GM18498 (cell line): ENCODE results near the gene CERS2.
"Not testable (repeated sequence)": the region's sequence is repeated elsewhere in the genome, so short reads cannot be mapped to it uniquely, and the experiment has no call there.

Experiments
- ATAC-seq: cut with Tn5 transposase; IDR thresholded peaks from one replicate; pipeline ENCODE4 v1.9.1; 2021; ENCODE audit warnings: mild to moderate bottlenecking, moderate library complexity; ENCODE audit not compliant: unreplicated experiment

Gene CERS2

DNA sequence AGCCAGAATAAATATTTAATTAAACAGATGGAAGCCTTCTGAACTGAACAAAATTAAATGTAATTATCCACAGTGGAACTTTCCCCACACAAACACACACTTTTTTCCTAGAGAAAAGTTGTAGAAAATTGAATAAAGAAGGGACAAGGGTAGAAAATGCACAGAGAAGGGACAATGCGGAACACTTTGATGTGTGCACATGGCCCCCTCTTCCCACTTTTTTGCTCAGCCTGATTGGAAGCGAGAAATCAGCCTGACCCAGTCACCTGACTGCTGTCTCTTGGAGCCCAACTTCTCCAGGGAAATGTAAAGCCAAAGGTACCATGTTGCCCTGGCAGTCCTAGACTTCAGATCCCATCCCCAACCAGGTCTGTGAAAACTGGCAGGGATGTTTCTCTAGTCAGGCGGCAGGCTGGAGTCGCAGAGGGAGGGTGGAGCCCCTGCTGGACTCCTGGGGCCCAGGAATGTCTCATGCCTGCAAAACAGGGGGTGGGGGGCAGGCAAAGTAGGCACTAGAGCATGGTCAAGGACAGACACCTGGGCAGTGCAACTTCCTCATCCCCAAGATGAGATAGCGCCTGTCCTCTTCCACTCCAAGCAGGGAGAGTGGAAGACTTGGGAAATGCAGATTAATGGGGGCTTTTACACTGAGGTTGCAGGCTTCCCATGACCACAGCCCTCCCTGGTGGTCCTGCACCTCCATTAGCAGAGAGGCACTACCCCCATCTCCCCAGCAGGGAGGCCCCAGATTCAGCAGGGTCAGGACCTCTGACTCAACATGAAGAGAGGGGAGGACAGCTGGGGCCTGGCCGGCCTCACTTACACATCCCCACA, 2.8 kb downstream of the CERS2 start:
- ATAC-seq: no peak

DNA sequence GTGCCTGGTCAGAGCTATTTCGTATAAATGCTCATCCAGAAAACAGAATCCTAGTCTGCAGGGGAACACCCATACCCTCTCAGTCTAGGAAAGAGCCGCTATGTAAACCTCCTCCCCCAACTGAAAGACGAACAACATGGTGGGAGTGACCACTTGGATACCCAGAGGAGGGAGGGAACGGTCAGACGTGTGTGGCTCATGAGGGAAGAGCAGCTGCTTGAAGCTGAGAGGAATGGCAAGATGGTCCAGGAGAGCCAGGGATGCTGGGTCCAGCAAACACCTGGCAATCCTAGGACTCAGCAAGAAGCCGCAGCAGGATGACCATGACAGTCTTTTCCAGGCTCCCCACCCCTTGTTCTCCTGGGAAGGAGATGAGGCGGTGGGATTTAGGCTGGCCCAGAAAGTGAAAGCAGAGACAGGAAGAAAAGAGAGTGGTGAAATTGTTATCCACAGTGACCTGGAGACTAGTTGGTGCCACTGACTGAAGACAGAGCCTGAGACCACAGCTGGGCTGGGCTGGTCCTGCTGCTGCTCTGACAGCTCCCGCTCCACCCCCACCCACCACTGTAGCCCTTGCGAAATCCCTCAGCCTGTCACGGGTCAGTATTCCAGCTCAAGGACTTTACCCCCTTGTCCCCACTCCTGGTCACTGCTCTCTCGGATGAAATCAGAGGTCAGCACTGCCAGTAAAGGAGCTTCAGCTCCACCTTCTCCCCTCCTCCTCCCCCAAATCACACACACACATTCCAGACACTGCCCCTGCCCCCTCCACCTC, 3.6 kb downstream of the CERS2 start:
- no peak for ATAC-seq

DNA sequence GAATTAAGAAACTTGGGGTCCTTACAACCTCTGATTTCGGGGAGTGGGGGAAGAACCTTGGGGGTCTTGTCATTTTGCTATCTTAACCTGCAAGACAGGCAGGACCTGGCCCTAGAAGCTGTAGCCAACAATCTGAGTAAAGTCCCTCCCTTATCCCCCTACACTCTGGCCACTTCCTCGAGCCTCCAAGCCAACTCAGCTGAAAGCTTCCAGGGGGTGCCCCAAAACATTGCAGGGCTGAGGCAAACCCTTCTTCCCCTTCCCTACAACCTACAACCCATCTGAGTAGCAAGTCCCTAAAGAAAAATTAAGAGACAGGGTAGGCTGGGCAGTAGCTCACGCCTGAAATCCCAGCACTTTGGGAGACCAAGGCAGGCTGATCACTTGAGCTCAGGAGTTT, 5.0 kb downstream of the CERS2 start:
- ATAC-seq: no peak

DNA sequence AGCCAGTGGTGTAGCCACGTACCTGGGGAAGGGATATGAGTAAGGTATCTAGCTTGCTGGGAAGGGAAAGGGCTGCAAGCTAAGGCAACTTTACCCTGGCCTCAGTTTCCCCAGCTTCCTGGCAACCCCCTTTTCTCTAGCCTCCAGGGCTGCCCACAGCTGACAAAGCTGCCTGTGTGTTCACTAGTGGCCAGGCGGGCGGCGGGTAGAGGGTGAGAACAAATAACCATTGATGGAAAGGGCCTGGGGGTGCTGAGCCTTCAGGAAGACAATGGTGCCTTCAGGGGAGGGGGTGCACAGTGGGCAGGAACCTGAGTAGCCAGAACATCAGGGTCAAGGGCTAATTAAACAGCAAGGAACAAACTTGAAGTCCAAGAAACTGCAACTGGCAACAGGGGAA, 6.1 kb downstream of the CERS2 start:
- ATAC-seq: no peak

DNA sequence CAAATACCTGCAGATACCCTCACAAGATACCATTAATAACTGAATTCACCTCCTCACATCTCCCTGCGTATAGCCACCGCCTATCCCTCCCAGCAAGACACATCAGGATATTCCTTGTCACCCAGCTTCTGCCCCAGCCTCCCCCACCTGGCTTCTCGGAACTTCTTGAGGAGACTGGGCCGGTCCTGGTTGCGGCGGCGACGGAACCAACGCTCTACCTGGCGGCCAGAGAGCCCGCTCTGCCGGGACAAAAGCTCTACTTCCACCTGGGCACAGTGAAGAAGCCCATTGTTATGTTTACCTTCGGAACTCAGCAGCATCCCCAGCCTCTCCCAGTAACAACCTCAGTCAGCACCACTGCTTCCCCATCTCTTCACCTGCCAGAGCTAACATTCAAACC, 6.7 kb downstream of the CERS2 start:
- no peak for ATAC-seq

DNA sequence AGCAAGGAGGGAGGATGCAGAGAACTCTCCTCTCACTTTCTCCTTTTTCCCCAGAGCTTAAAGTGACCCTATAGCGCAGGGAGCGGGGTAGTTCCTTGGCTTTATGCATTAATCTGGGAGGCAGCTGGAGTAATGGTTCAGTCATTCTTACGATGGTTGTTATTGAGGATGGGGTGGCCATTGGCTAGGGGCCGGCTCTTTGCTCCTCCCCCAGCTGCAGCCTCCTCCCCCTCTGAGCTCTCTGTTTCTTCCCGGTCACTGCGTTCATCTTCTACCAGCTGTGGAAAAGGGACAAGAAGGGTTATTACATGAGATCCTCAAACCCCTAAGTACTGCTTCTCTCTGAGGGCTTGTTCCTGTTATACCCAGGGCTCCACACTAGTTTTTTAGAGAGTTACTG, 8.6 kb downstream of the CERS2 start:
- ATAC-seq: no peak

DNA sequence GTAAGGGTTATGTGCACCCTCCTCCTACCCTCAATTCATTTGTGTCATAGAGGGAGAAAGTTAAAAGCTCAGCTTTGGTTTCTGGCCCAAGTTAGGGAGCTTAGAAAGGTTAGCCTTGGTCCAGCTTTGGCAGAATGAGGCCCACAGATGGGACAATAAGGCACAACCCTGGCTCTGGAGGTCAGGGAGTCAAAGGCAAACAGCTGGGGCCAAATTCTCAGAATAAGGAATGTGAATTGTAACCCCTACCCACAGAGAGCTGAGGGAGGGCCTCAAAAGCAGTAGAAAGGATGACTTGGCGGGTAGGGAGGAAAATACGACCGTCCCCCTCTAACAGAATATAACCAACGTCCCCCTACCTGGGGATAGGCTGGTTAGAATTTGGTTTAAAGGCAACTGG, 9.0 kb downstream of the CERS2 start:
- no peak for ATAC-seq

DNA sequence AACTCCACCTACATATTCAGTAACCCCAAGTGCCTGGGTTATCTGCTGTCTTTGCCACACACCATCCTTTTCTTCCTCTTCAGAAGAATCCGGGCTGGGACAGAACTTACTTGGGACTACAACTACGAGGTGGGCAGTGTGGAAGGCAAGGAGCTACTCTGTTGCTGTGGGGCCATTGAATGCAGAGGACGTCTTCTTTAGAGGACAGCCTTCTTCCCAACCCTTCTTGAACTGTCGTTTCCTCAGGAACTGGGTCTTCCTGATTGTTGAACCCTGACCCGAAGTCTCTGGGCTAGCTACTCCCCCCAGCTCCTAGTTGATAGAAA, 10.5 kb downstream of the CERS2 start:
- ATAC-seq: no peak

DNA sequence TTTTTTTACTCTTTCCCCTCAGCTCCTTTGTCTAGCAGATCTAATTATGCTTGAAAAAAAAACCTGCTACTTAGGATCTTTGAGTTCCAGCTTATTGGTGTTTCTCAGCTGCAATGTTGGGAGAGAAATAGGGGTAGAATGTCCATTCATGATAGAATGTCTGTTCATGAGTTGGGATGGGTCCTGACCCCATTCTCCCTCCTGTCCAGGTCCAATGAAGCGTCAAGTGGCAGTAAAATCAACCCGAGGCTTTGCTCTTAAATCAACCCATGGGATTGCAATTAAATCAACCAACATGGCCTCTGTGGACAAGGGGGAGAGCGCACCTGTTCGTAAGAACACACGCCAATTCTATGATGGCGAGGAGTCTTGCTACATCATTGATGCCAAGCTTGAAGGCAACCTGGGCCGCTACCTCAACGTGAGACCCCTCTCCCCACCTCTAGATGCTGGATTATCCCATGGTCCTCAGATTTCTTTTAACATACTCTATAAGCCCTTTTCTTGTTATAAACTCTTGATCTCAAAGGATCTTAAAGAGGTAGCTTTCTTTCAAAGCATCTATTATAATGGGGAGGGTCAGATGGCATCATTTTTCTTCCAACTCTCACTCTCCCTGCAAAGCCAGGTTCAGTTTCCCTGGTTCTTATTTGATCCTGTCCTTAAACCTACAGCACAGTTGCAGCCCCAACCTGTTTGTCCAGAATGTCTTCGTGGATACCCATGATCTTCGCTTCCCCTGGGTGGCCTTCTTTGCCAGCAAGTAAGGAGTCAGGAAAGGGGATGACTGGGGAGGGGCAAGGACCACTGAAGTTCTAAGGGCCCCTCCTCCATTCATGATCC, 11.1 kb downstream of the CERS2 start:
- no peak for ATAC-seq

DNA sequence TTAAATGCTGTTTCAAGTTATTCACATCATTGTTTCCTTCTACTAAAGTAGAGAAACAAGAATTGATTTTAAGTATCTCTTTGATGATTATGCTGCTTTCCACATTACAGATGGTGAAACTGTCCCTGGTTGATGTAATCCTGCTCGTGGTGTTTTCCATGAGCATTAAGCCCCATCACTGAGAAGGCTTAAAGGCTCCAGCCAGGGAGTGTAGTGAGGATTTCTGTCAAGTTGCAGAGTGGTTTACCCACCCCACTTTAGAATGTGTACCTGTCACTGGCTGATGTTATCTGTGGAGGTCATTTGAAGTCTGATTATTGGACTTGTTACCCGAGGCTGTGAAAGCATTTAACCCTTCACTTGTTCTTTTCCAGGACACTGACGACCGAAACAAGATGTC, 12.9 kb downstream of the CERS2 start:
- ATAC-seq: no peak

DNA sequence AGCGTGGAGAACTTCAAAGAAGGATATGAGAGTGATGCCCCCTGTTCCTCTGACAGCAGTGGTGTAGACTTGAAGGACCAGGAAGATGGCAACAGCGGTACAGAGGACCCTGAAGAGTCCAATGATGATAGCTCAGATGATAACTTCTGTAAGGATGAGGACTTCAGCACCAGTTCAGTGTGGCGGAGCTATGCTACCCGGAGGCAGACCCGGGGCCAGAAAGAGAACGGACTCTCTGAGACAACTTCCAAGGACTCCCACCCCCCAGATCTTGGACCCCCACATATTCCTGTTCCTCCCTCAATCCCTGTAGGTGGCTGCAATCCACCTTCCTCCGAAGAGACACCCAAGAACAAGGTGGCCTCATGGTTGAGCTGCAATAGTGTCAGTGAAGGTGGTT, 14.0 kb downstream of the CERS2 start:
- ATAC-seq: no peak

DNA sequence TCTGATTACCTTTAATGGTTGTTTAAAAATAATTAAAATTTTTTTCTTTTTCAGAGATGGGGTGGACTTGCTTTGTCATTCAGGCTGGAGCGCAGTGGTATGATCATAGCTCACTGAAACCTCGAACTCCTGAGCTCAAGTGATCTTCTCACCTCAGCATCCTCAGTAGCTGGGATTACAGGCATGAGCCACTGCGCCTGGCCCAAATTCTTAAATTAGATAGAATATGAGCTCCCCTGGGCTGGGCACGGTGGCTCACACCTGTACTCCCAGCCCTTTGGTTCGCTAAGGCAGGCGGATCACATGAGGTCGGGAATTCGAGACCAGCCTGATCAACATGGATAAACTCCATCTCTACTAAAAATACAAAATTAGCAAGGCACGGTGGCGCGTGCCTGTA, 17.0 kb downstream of the CERS2 start:
- ATAC-seq: no peak

DNA sequence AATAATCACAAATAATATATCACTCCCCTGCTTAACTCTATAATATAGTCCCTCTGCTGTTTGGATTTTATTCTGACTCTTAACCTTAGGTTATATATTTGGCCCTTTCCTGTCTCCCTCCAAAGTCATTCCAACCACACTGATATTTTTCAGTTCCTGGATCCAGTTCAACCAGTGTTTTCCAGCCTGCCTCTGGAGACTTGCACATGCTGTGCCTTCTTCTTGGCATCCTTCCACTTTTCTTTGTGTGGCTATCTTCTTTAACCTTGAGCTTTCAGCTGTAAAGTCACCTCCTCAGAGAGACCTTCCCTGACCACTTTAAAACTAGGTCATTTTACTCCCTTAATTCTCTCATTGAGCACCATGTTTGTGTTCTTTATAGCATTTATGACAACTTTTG, 19.4 kb downstream of the CERS2 start:
- no peak for ATAC-seq

DNA sequence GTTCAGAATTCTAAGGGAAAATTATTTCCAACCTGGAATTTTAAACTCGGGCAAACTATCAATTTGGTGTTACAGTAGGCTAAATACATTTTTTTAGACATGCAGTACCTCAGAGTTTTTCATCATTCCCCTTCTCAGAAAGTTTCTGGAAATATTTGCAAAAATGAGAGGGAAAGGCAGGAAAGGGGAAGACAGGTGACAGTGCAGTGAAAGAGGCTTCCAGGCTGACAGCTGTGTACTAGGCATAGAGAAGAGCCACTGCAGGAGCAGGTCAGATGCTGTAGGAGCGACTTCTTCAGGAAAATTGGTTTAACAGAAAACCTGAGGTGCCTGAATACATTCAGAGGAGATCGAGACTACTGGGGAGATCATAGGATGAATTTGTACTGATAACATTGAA, 19.9 kb downstream of the CERS2 start:
- ATAC-seq: no peak

DNA sequence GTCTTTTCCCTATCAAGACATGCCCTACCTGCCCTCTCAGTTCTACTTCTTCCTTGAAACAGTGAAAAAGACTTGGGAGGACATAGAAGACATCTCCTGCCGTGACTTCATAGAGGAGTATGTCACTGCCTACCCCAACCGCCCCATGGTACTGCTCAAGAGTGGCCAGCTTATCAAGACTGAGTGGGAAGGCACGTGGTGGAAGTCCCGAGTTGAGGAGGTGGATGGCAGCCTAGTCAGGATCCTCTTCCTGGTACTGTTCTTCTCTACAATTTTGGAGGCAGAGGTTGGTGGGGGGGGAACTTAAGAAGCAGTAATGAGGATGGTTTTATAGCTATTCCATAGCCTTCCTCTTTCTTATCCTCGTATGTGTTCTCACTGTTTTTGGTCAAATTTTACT, 29.8 kb downstream of the CERS2 start:
- ATAC-seq: no peak

DNA sequence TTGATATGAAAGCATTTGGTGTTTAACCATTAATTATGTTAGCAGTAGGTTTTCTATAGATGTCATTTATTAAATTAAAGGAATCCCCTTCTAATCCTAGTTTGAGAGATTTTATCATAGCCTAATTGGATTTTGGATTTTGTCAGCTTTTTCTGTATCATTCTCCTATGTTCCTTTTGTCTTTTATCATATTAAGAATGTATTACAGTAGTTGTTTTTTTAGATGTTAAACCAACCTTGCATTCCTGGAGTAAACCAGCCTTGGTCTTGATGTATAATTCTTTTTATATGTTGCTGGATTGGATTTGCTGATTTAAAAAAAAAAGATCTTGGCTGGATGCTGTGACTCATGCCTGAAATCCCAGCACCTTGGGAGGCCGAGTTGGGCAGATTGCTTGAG, 42.9 kb downstream of the CERS2 start:
- no peak for ATAC-seq

DNA sequence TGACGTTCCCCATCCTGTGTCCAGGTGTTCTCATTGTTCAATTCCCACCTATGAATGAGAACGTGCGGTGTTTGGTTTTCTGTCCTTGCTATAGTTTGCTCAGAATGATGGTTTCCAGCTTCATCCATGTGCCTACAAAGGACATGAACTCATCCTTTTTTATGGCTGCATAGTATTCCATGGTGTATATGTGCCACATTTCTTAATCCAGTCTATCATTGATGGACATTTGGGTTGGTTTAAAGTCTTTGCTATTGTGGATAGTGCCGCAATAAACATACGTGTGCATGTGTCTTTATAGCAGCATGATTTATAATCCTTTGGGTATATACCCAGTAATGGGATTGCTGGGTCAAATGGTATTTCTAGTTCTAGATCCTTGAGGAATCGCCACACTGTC, 45.9 kb downstream of the CERS2 start:
- not testable (repeated sequence) for ATAC-seq

DNA sequence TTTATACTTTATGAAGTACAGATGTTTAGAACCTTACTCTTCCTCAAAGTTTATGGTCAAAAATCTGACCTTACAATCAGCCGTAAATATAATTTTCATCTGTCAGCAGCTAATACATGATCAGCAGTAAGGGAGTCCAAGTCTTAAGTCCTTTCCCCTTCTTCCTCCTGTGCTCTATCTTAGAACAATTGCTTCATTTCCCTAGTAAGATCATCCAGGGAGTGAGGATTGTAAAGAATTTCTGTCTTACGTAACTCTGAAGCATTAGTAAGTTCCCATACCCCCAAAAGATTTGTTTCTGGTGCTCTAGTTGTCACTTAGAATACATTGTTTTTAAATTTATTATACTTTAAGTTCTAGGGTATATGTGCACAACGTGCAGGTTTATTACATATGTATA, 46.3 kb downstream of the CERS2 start:
- ATAC-seq: no peak

DNA sequence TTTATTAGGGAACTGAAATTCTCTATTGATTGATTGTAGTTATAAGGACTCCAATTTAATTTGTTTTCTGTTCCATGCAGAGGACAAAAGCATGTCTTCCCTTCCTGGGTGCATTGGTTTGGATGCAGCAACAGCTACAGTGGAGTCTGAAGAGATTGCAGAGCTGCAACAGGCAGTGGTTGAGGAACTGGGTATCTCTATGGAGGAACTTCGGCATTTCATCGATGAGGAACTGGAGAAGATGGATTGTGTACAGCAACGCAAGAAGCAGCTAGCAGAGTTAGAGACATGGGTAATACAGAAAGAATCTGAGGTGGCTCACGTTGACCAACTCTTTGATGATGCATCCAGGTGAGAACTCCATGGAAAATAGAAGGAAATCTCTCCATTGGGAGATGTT, 47.0 kb downstream of the CERS2 start:
- no peak for ATAC-seq

DNA sequence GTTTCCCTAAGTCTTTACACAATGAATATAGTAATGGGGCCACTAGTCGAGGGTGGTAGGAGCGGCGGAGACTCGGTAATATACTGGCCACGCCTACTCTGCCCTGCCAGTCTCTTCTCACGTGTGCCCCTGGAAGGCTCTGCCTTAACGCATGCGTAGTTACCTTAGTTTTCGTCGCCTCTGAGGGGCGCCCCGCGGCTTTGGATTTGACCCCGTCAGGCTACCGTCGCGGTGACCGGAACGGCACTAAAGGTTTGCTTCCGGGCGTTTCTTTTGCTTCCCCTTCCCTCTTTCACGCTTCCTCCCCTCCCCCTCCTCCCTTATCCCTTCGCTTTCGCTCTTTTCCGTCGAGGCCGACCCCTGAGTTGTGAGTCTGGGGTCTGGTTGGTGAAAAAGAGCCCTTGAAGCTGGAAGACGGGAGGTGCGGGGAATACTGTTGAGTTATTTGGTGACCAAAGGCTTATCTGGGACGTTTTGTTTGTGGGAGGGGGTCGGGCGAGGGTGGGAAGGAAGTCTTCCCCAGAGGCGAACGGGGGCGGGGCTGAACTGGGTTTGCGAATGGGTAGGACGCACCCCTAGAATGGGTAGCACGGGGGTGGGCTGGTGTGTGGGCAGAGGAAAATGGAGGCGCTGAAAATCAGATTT, 48.4 kb downstream of the CERS2 start, which contains the start of gene SETDB1:
TSS of gene SETDB1 (plus strand) at position 267 of the 645 bp plus-strand sequence. CDS start 1,352 bp downstream, outside the sequence.
- peak; percentile 89 for ATAC-seq

DNA sequence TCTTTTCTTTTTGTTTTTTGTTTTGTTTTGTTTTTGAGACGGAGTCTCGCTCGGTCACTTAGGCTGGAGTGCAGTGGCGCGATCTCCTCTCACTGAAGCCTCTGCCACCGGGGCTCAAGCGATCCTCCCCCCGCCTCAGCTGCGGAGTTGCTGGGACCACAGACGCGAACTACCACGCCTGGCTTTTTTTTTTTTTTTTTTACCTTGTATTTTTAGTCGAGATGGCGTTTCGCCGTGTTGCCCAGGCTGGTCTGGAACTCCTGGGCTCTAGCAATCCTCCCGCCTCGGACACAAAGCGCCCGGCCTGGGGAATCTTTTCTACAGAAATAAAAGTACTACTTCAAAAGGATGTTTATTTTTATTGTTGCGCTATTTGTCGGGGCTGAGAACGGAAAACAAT, 49.6 kb downstream of the CERS2 start:
- ATAC-seq: no peak
